IMR-90 (cell line): ENCODE results near the gene SLC49A4.

ENCODE experiments used
- MAFK ChIP-seq: IDR thresholded peaks from 2 replicates; pipeline ENCODE4 v1.6.1; 2012; ENCODE audit warnings: low read depth, low read length, improper control_type of control experiment
- POLR2A ChIP-seq: IDR thresholded peaks from 2 replicates; pipeline ENCODE4 v1.6.1; 2012; ENCODE audit warnings: mild to moderate bottlenecking, low read depth, low read length
- RFX5 ChIP-seq: IDR thresholded peaks from 2 replicates; pipeline ENCODE4 v1.8.0; 2012; ENCODE audit warnings: low read depth, mild to moderate bottlenecking, low read length, moderate library complexity
- TF ChIP-seq, protein P1 (sequence below): fragments of 150-350 bp; IDR thresholded peaks from 2 replicates; pipeline ENCODE4 v1.6.1; 2017; ENCODE audit warnings: mild to moderate bottlenecking, antibody characterized with exemption, low read length, low read depth
- TF ChIP-seq, protein P2 (sequence below): conservative IDR thresholded peaks from 2 replicates; pipeline ENCODE4 v1.5.1; 2012; ENCODE audit warnings: mild to moderate bottlenecking, low read depth, low read length, improper control_type of control experiment

DNA sequence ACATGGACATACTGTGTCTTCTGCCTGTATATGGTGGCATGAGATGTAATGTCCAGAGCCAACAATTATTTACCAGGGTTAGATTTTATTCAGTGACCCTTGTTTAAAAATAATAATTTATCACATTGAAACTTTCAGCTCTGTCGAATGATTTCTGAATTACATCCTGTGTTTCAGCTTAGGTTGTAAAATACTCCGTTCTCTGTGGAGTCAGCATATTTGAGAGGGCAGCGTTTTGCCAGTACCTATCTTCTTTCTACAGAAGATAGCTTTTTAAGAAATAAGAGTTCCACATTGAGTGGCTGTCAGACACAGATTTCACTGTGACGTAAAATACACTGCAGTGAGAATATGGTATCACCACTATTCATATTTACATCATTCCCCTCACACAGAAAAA is 85.3 kb downstream of the SLC49A4 start:
- TF ChIP-seq RFX5: no peak
- TF ChIP-seq POLR2A: no peak
- TF ChIP-seq, protein P1, sequence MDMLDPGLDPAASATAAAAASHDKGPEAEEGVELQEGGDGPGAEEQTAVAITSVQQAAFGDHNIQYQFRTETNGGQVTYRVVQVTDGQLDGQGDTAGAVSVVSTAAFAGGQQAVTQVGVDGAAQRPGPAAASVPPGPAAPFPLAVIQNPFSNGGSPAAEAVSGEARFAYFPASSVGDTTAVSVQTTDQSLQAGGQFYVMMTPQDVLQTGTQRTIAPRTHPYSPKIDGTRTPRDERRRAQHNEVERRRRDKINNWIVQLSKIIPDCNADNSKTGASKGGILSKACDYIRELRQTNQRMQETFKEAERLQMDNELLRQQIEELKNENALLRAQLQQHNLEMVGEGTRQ: no peak
- TF ChIP-seq MAFK: peak; percentile 45; the same call in 1 of the 2 replicates
- TF ChIP-seq, protein P2, sequence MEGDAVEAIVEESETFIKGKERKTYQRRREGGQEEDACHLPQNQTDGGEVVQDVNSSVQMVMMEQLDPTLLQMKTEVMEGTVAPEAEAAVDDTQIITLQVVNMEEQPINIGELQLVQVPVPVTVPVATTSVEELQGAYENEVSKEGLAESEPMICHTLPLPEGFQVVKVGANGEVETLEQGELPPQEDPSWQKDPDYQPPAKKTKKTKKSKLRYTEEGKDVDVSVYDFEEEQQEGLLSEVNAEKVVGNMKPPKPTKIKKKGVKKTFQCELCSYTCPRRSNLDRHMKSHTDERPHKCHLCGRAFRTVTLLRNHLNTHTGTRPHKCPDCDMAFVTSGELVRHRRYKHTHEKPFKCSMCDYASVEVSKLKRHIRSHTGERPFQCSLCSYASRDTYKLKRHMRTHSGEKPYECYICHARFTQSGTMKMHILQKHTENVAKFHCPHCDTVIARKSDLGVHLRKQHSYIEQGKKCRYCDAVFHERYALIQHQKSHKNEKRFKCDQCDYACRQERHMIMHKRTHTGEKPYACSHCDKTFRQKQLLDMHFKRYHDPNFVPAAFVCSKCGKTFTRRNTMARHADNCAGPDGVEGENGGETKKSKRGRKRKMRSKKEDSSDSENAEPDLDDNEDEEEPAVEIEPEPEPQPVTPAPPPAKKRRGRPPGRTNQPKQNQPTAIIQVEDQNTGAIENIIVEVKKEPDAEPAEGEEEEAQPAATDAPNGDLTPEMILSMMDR: no peak
